Natural killer cell treated with Interleukin-12 subunit alpha and Interleukin-12 subunit beta and Interleukin-15 and Interleukin-18, amount 100 ng/mL, for 72 hours (primary cell): ENCODE data around the gene CHORDC1. TPM values are rescaled to one million over a fixed set of nuclear protein-coding genes. Genes with fewer than 3 reads are reported as not detected.
"Not testable (repeated sequence)": the region's sequence is repeated elsewhere in the genome, so short reads cannot be mapped to it uniquely, and the experiment has no call there.

Source experiments
- ATAC-seq, 2 donors: fragments of 150-1000 bp; cut with Tn5 transposase in 1 of 2; sonication (Bioruptor Pico), chemical (Tn5 transposase) in 1 of 2; 2 replicates each; pipeline ENCODE4 v1.10.0; 2021
- DNase-seq: peaks from one replicate; pipeline ENCODE4 v3.0.0; 2022; ENCODE audit warnings: low spot score
- H3K27ac Mint-ChIP-seq, 2 donors: 1 replicate in 1 of 2; 2 replicates in 1 of 2; pipeline ENCODE4 v1.8.0; 2022; ENCODE audit warnings: mixed read lengths in 2 of 2, mild to moderate bottlenecking in 1 of 2, moderate library complexity in 1 of 2
- H3K27me3 Mint-ChIP-seq, 2 donors: 1 replicate in 1 of 2; 2 replicates in 1 of 2; pipeline ENCODE4 v1.8.0; 2022; ENCODE audit warnings: mixed read lengths in 2 of 2
- H3K36me3 Mint-ChIP-seq: one replicate; pipeline ENCODE4 v1.8.0; 2022; ENCODE audit warnings: mixed read lengths
- H3K4me1 Mint-ChIP-seq, 2 donors: 1 replicate in 1 of 2; 2 replicates in 1 of 2; pipeline ENCODE4 v1.8.0; 2022; ENCODE audit warnings: low read depth in 2 of 2, mixed read lengths in 2 of 2, mild to moderate bottlenecking in 1 of 2
- H3K4me3 Mint-ChIP-seq: one replicate; pipeline ENCODE4 v1.8.0; 2022; ENCODE audit warnings: mixed read lengths
- H3K9me3 Mint-ChIP-seq: 2 replicates; pipeline ENCODE4 v1.8.0; 2022; ENCODE audit warnings: mixed read lengths
- total RNA-seq, 2 donors: library from RNA; stranded (reverse); gene quantifications; one replicate each; pipeline ENCODE4 v1.2.3, GENCODE V29; 2022

CHORDC1 gene
- total RNA-seq, 2 donors from 2014 or later, result 69.0 to 103 TPM

- H3K4me3 Mint-ChIP-seq, result no peak overlapping the region
- no peaks in the 10 kb centered on the region for H3K4me1 Mint-ChIP-seq
- ATAC-seq (no peak), DNase-seq (no peak)
- H3K9me3 Mint-ChIP-seq, result no peaks in the 10 kb centered on the region
- H3K27me3 Mint-ChIP-seq, result peaks cover 30 to 40% of the 10 kb centered on the region in 2 donors
- H3K36me3 Mint-ChIP-seq, result no peaks in the 10 kb centered on the region
- no peak overlapping the region for H3K27ac Mint-ChIP-seq
These were observed 12.7 kb upstream of the CHORDC1 start for GRCh38 chr11:90235526-90235925.

GRCh38 chr11:90234977-90235376 lies 12.1 kb upstream of the CHORDC1 start:
- no peak for ATAC-seq
- Mint-ChIP-seq H3K36me3 (no peaks in the 10 kb centered on the region), H3K27ac (no peak overlapping the region), H3K4me3 (no peak overlapping the region), H3K4me1 (no peaks in the 10 kb centered on the region), H3K9me3 (no peaks in the 10 kb centered on the region), H3K27me3 (peaks cover 33 to 44% of the 10 kb centered on the region in 2 donors)
- no peak for DNase-seq

- Mint-ChIP-seq H3K27me3 (peaks cover 22 to 39% of the 10 kb centered on the region in 2 donors), H3K9me3 (no peaks in the 10 kb centered on the region), H3K4me1 (no peaks in the 10 kb centered on the region), H3K27ac (no peak overlapping the region), H3K36me3 (no peaks in the 10 kb centered on the region), H3K4me3 (no peak overlapping the region)
- ATAC-seq (no peak), DNase-seq (no peak)
These were observed 6.9 kb upstream of the CHORDC1 start for GRCh38 chr11:90229791-90230190.

GRCh38 chr11:90228056-90228455 lies 5.2 kb upstream of the CHORDC1 start:
- H3K36me3 Mint-ChIP-seq, result no peaks in the 10 kb centered on the region
- no peak for ATAC-seq

GRCh38 chr11:90223248-90223585 lies 368 bp upstream of the CHORDC1 start:
- Mint-ChIP-seq H3K4me1 (peaks cover 38 to 46% of the 10 kb centered on the region in 2 donors), H3K27me3 (no peaks in the 10 kb centered on the region)
- ATAC-seq, result peak in 1 of 2 donors; percentile 82

More at GRCh38 chr11:90228056-90228455, 5.2 kb upstream of the CHORDC1 start:
- Mint-ChIP-seq H3K4me1 (peaks cover 5 to 11% of the 10 kb centered on the region in 2 donors), H3K27ac (no peak overlapping the region), H3K27me3 (peaks cover 19 to 28% of the 10 kb centered on the region in 2 donors), H3K9me3 (no peaks in the 10 kb centered on the region), H3K4me3 (no peak overlapping the region)
- no peak for DNase-seq

GRCh38 chr11:90221803-90222458 lies 918 bp downstream of the CHORDC1 start:
- Mint-ChIP-seq H3K4me1 (peaks cover 38 to 46% of the 10 kb centered on the region in 2 donors), H3K9me3 (no peaks in the 10 kb centered on the region), H3K36me3 (peaks cover 22% of the 10 kb centered on the region), H3K4me3 (peak overlapping the region; percentile 97), H3K27me3 (no peaks in the 10 kb centered on the region), H3K27ac (peak overlapping the region; percentile 96 to 98)
- no peak for ATAC-seq
- DNase-seq, result no peak

More at GRCh38 chr11:90223248-90223585, 368 bp upstream of the CHORDC1 start:
- no peak for DNase-seq
- H3K4me3 Mint-ChIP-seq, result peak overlapping the region; percentile 97
- no peaks in the 10 kb centered on the region for H3K9me3 Mint-ChIP-seq
- peaks cover 22% of the 10 kb centered on the region for H3K36me3 Mint-ChIP-seq
- H3K27ac Mint-ChIP-seq, result peak overlapping the region; percentile 96 to 98

GRCh38 chr11:90220391-90220790 lies 2.5 kb downstream of the CHORDC1 start:
- peak overlapping the region; percentile 96 to 98 for H3K27ac Mint-ChIP-seq
- H3K27me3 Mint-ChIP-seq, result no peaks in the 10 kb centered on the region
- no peaks in the 10 kb centered on the region for H3K9me3 Mint-ChIP-seq
- H3K4me1 Mint-ChIP-seq, result peaks cover 43 to 54% of the 10 kb centered on the region in 2 donors
- ATAC-seq, result no peak
- DNase-seq, result no peak
- peaks cover 30% of the 10 kb centered on the region for H3K36me3 Mint-ChIP-seq
- H3K4me3 Mint-ChIP-seq, result peak overlapping the region; percentile 97

- no peak for DNase-seq
- Mint-ChIP-seq H3K4me1 (peaks cover 43 to 54% of the 10 kb centered on the region in 2 donors), H3K36me3 (peaks cover 30% of the 10 kb centered on the region), H3K9me3 (no peaks in the 10 kb centered on the region), H3K27me3 (no peaks in the 10 kb centered on the region), H3K27ac (peak overlapping the region in 1 of 2 donors; percentile 96), H3K4me3 (peak overlapping the region; percentile 97)
- ATAC-seq, result no peak
These were observed 3.4 kb downstream of the CHORDC1 start for GRCh38 chr11:90219438-90219837.

GRCh38 chr11:90218606-90219005 lies 4.2 kb downstream of the CHORDC1 start:
- Mint-ChIP-seq H3K27ac (no peak overlapping the region), H3K36me3 (peaks cover 31% of the 10 kb centered on the region), H3K27me3 (no peaks in the 10 kb centered on the region), H3K4me1 (peaks cover 43 to 48% of the 10 kb centered on the region in 2 donors), H3K4me3 (no peak overlapping the region), H3K9me3 (no peaks in the 10 kb centered on the region)
- ATAC-seq, result no peak
- no peak for DNase-seq

- H3K36me3 Mint-ChIP-seq, result peaks cover 25% of the 10 kb centered on the region
- ATAC-seq (no peak), DNase-seq (no peak)
- no peak overlapping the region for H3K4me3 Mint-ChIP-seq
- no peaks in the 10 kb centered on the region for H3K9me3 Mint-ChIP-seq
- peaks cover 28 to 33% of the 10 kb centered on the region in 2 donors for H3K4me1 Mint-ChIP-seq
- no peaks in the 10 kb centered on the region for H3K27me3 Mint-ChIP-seq
- no peak overlapping the region for H3K27ac Mint-ChIP-seq
These were observed 6.2 kb downstream of the CHORDC1 start for GRCh38 chr11:90216611-90217010.

GRCh38 chr11:90213322-90213721 lies 9.5 kb downstream of the CHORDC1 start:
- no peaks in the 10 kb centered on the region for H3K9me3 Mint-ChIP-seq
- H3K27me3 Mint-ChIP-seq, result no peaks in the 10 kb centered on the region
- H3K27ac Mint-ChIP-seq, result no peak overlapping the region
- peaks cover 16 to 24% of the 10 kb centered on the region in 2 donors for H3K4me1 Mint-ChIP-seq
- H3K4me3 Mint-ChIP-seq, result no peak overlapping the region
- DNase-seq (no peak), ATAC-seq (no peak)
- peaks cover 28% of the 10 kb centered on the region for H3K36me3 Mint-ChIP-seq

- no peak overlapping the region for H3K27ac Mint-ChIP-seq
- no peaks in the 10 kb centered on the region for H3K27me3 Mint-ChIP-seq
- DNase-seq (no peak), ATAC-seq (no peak)
- peaks cover 17% of the 10 kb centered on the region in 2 donors for H3K4me1 Mint-ChIP-seq
- no peak overlapping the region for H3K4me3 Mint-ChIP-seq
- peaks cover 35% of the 10 kb centered on the region for H3K36me3 Mint-ChIP-seq
- no peaks in the 10 kb centered on the region for H3K9me3 Mint-ChIP-seq
These were observed 14.0 kb downstream of the CHORDC1 start for GRCh38 chr11:90208857-90209256.

GRCh38 chr11:90207992-90208391 lies 14.9 kb downstream of the CHORDC1 start:
- H3K4me3 Mint-ChIP-seq, H3K9me3 Mint-ChIP-seq, H3K27ac Mint-ChIP-seq, ATAC-seq, DNase-seq, H3K27me3 Mint-ChIP-seq: not testable (repeated sequence)
- peaks cover 17% of the 10 kb centered on the region in 2 donors for H3K4me1 Mint-ChIP-seq
- peaks cover 31% of the 10 kb centered on the region for H3K36me3 Mint-ChIP-seq

GRCh38 chr11:90204832-90205646 lies 17.8 kb downstream of the CHORDC1 start:
- Mint-ChIP-seq H3K36me3 (peaks cover 39% of the 10 kb centered on the region), H3K27ac (peak overlapping the region in 1 of 2 donors; percentile 42), H3K27me3 (no peaks in the 10 kb centered on the region), H3K9me3 (no peaks in the 10 kb centered on the region), H3K4me1 (peaks cover 13 to 16% of the 10 kb centered on the region in 2 donors), H3K4me3 (no peak overlapping the region)
- DNase-seq (peak; percentile 64), ATAC-seq (no peak)
